ENCODE measurements around the gene NPY1R. TPM values are rescaled to one million over a fixed set of nuclear protein-coding genes. Genes with fewer than 3 reads are reported as not detected.

The NPY1R gene
- total and polyA plus RNA-seq, 3 donors from 2014 or later = 2.4 to 5.9 (median 2.8) TPM

Other genes with a start within 250 kb of the NPY1R start
- gene NAF1, start 165.7 kb downstream of the NPY1R start, total RNA-seq = 10 to 100 TPM; 42.3 to 46.8 TPM
- gene NAF1, start 165.7 kb downstream of the NPY1R start, polyA plus RNA-seq (ENCODE audit: insufficient read depth, low read depth, low replicate concordance) = 16.3 TPM
- gene NPY5R, start 11.3 kb upstream of the NPY1R start, total RNA-seq = 1 to 10 TPM in 1 of 2 donors, under 1 TPM in 1; 0.93 to 1.5 TPM
- 14.7 TPM for gene NPY5R, start 11.3 kb upstream of the NPY1R start, polyA plus RNA-seq (ENCODE audit: insufficient read depth, low read depth, low replicate concordance)
- 10 to 100 TPM; 45.9 to 47.5 TPM for gene TKTL2, start 141.2 kb upstream of the NPY1R start, total RNA-seq
- gene TKTL2, start 141.2 kb upstream of the NPY1R start, polyA plus RNA-seq (ENCODE audit: insufficient read depth, low read depth, low replicate concordance) = 211 TPM
- 10 to 100 TPM; 33.0 to 34.1 TPM for gene TMA16, start 162.1 kb upstream of the NPY1R start, total RNA-seq
- gene TMA16, start 162.1 kb upstream of the NPY1R start, polyA plus RNA-seq (ENCODE audit: insufficient read depth, low read depth, low replicate concordance) = 33.2 TPM

All from testis (tissue), 3 donors.